ENCODE data around the gene EXOC6B.

Gene EXOC6B

DNA sequence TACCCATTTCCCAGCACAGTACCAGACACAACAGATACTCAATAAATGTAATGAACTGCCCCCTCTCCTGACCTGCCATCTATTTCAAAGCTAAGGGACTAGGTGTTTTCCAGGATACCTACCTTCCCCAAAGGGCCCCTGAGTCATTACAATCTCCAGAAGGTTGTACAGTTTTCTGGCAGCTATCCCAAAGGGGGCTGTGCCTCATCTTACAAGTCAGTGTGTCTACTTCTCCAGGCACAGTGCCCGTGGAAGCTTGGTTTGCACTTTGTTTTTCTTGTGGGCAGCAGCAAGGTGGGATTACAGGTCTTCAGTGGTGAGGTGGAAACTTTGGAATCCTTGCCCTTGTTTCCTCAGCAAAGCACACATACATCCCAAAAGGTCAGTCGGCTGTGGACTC is 615.4 kb downstream of the EXOC6B start:
- Histone ChIP-seq H3F3A (ENCODE audit: low read depth) (no peaks in the 10 kb centered on the region), H3K9ac (ENCODE audit: low read depth, low read length, poor library complexity, severe bottlenecking) (no peak overlapping the region), H3K4me2 (ENCODE audit: low read depth, low read length, poor library complexity, severe bottlenecking) (no peak overlapping the region), H4K20me1 (ENCODE audit: insufficient read depth, low read length, poor library complexity, severe bottlenecking) (no peaks in the 10 kb centered on the region), H3K4me1 (ENCODE audit: insufficient read depth, low read length, poor library complexity, severe bottlenecking) (no peaks in the 10 kb centered on the region), H3K36me3 (ENCODE audit: insufficient read depth, low read length) (no peaks in the 10 kb centered on the region), H3K9me3 (ENCODE audit: insufficient read depth, low read depth, low read length) (no peaks in the 10 kb centered on the region), H3K27me3 (ENCODE audit: insufficient read depth, low read length, poor library complexity, severe bottlenecking) (no peaks in the 10 kb centered on the region), H3K9me2 (replicated peaks; ENCODE audit: low read depth, low read length) (no peaks in the 10 kb centered on the region), H3K79me2 (ENCODE audit: insufficient read depth, low read length) (no peaks in the 10 kb centered on the region), H2AFZ (ENCODE audit: low read length) (no peak overlapping the region), H3K4me3 (ENCODE audit: low read length, poor library complexity, severe bottlenecking) (no peak overlapping the region)
- TF ChIP-seq EZH2phosphoT487 (IDR thresholded peaks at IDR 0.05; ENCODE audit: borderline replicate concordance), result no peak
- TF ChIP-seq, protein P1, sequence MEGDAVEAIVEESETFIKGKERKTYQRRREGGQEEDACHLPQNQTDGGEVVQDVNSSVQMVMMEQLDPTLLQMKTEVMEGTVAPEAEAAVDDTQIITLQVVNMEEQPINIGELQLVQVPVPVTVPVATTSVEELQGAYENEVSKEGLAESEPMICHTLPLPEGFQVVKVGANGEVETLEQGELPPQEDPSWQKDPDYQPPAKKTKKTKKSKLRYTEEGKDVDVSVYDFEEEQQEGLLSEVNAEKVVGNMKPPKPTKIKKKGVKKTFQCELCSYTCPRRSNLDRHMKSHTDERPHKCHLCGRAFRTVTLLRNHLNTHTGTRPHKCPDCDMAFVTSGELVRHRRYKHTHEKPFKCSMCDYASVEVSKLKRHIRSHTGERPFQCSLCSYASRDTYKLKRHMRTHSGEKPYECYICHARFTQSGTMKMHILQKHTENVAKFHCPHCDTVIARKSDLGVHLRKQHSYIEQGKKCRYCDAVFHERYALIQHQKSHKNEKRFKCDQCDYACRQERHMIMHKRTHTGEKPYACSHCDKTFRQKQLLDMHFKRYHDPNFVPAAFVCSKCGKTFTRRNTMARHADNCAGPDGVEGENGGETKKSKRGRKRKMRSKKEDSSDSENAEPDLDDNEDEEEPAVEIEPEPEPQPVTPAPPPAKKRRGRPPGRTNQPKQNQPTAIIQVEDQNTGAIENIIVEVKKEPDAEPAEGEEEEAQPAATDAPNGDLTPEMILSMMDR (conservative IDR thresholded peaks at IDR 0.05; ENCODE audit: low read length), result no peak

DNA sequence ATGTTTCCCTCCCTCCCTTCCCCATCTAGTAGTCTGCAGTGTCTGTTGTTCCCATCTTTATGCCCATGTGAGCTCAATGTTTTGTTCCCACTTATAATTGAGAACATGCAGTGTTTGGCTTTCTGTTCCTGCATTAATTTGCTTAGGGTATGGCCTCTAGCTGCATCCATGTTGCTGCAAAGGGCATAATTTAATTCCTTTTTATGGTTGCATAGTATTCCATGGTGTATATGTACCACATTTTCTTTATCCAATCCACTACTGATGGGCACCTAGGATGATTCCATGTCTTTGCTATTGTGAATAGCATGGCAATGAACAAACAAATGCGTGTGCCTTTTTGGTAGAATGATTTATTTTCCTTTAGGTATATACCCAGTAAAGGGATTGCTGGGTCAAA is 617.6 kb downstream of the EXOC6B start:
- TF ChIP-seq, protein P1 (conservative IDR thresholded peaks at IDR 0.05; ENCODE audit: low read length), result no peak
- TF ChIP-seq EZH2phosphoT487 (IDR thresholded peaks at IDR 0.05; ENCODE audit: borderline replicate concordance), result no peak
- Histone ChIP-seq H3K9ac (ENCODE audit: low read depth, low read length, poor library complexity, severe bottlenecking) (no peak overlapping the region), H3K79me2 (ENCODE audit: insufficient read depth, low read length) (no peaks in the 10 kb centered on the region), H3K27me3 (ENCODE audit: insufficient read depth, low read length, poor library complexity, severe bottlenecking) (no peaks in the 10 kb centered on the region), H3K4me2 (ENCODE audit: low read depth, low read length, poor library complexity, severe bottlenecking) (no peak overlapping the region), H3K36me3 (ENCODE audit: insufficient read depth, low read length) (no peaks in the 10 kb centered on the region), H4K20me1 (ENCODE audit: insufficient read depth, low read length, poor library complexity, severe bottlenecking) (no peaks in the 10 kb centered on the region), H3F3A (ENCODE audit: low read depth) (no peaks in the 10 kb centered on the region), H3K4me1 (ENCODE audit: insufficient read depth, low read length, poor library complexity, severe bottlenecking) (no peaks in the 10 kb centered on the region), H3K4me3 (ENCODE audit: low read length, poor library complexity, severe bottlenecking) (no peak overlapping the region), H3K9me2 (replicated peaks; ENCODE audit: low read depth, low read length) (no peaks in the 10 kb centered on the region), H2AFZ (ENCODE audit: low read length) (no peak overlapping the region), H3K9me3 (ENCODE audit: insufficient read depth, low read depth, low read length) (no peaks in the 10 kb centered on the region)

DNA sequence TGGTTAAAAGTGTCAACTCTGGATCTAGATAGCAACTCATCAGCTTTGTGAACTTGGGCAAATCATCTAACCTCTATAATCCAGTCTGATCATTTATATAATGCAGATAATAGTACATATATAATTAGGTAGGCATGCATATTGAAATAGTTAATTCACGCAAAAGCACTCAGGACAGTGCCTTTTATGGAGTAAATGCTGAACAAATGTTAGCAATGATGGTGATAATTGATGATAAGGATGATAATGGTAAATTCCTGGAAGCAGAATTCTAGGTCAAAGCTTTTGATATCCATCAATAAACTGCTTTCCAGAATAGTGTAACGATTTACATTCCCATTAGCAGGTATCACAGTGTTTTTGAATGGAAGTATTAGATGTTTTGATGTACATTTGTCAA is 618.5 kb downstream of the EXOC6B start:
- H3K4me2 ChIP-seq (ENCODE audit: low read depth, low read length, poor library complexity, severe bottlenecking), result no peak overlapping the region
- H3K9me3 ChIP-seq (ENCODE audit: insufficient read depth, low read depth, low read length), result no peaks in the 10 kb centered on the region
- no peak overlapping the region for H3K9ac ChIP-seq (ENCODE audit: low read depth, low read length, poor library complexity, severe bottlenecking)
- H3K9me2 ChIP-seq (replicated peaks; ENCODE audit: low read depth, low read length), result no peaks in the 10 kb centered on the region
- H3K79me2 ChIP-seq (ENCODE audit: insufficient read depth, low read length), result no peaks in the 10 kb centered on the region
- no peak overlapping the region for H2AFZ ChIP-seq (ENCODE audit: low read length)
- no peak overlapping the region for H3K4me3 ChIP-seq (ENCODE audit: low read length, poor library complexity, severe bottlenecking)
- H3K36me3 ChIP-seq (ENCODE audit: insufficient read depth, low read length), result no peaks in the 10 kb centered on the region
- H3K4me1 ChIP-seq (ENCODE audit: insufficient read depth, low read length, poor library complexity, severe bottlenecking), result no peaks in the 10 kb centered on the region
- no peak for TF ChIP-seq EZH2phosphoT487 (IDR thresholded peaks at IDR 0.05; ENCODE audit: borderline replicate concordance)
- TF ChIP-seq, protein P1 (conservative IDR thresholded peaks at IDR 0.05; ENCODE audit: low read length), result no peak
- H4K20me1 ChIP-seq (ENCODE audit: insufficient read depth, low read length, poor library complexity, severe bottlenecking), result no peaks in the 10 kb centered on the region
- H3F3A ChIP-seq (ENCODE audit: low read depth), result no peaks in the 10 kb centered on the region
- H3K27me3 ChIP-seq (ENCODE audit: insufficient read depth, low read length, poor library complexity, severe bottlenecking), result no peaks in the 10 kb centered on the region
